Measurements from ENCODE around the gene ABCC3. TPM values are rescaled to one million over a fixed set of nuclear protein-coding genes. Genes with fewer than 3 reads are reported as not detected.

ABCC3 gene
- total RNA-seq, 3 donors from 2014 or later (not counting 1 experiment from before 2014, with no cell fraction given) = 1.6 to 13.2 (median 5.9) TPM

- Mint-ChIP-seq H3K9me3 (no peaks in the 10 kb centered on the region), H3K27ac (no peak overlapping the region), H3K4me1 (no peaks in the 10 kb centered on the region), H3K4me3 (no peak overlapping the region), H3K36me3 (no peaks in the 10 kb centered on the region), H3K27me3 (ENCODE audit: low read depth in 2 of 2) (no peaks in the 10 kb centered on the region)
- WGBS (ENCODE audit: insufficient coverage) = 93% methylated on average over 14 of the region's 14 CpGs
- Histone ChIP-seq H3K4me3 (ENCODE audit: low read length) (no peak overlapping the region), H3K36me3 (ENCODE audit: control insufficient read depth, insufficient read depth, low read length) (no peaks in the 10 kb centered on the region), H3K27ac (ENCODE audit: low read length) (no peak overlapping the region), H3K27me3 (ENCODE audit: control insufficient read depth, insufficient read depth, low read length) (no peaks in the 10 kb centered on the region), H3K4me1 (ENCODE audit: control insufficient read depth, insufficient read depth, low read length) (no peaks in the 10 kb centered on the region), H3K9me3 (ENCODE audit: control insufficient read depth, insufficient read depth, low read length) (no peaks in the 10 kb centered on the region)
- no peak for TF ChIP-seq CTCF (IDR thresholded peaks at IDR 0.05)
- no peak for DNase-seq
- intact Hi-C loops (cut with micrococcal nuclease) = no loop called here
- no peak for ATAC-seq
Observed at GRCh38 chr17:50667259-50668024, 32.8 kb downstream of the ABCC3 start.

- H3K4me1 Mint-ChIP-seq = no peaks in the 10 kb centered on the region
- no peaks in the 10 kb centered on the region for H3K27me3 Mint-ChIP-seq (ENCODE audit: low read depth in 2 of 2)
- WGBS (ENCODE audit: insufficient coverage) = 64% methylated on average over 8 of the region's 8 CpGs
- no peak for DNase-seq
- Histone ChIP-seq H3K9me3 (ENCODE audit: control insufficient read depth, insufficient read depth, low read length) (no peaks in the 10 kb centered on the region), H3K4me3 (ENCODE audit: low read length) (no peak overlapping the region), H3K27ac (ENCODE audit: low read length) (no peak overlapping the region), H3K36me3 (ENCODE audit: control insufficient read depth, insufficient read depth, low read length) (no peaks in the 10 kb centered on the region), H3K27me3 (ENCODE audit: control insufficient read depth, insufficient read depth, low read length) (no peaks in the 10 kb centered on the region), H3K4me1 (ENCODE audit: control insufficient read depth, insufficient read depth, low read length) (no peaks in the 10 kb centered on the region)
- no peak for ATAC-seq
- intact Hi-C loops (cut with micrococcal nuclease) = no loop called here
- no peaks in the 10 kb centered on the region for H3K9me3 Mint-ChIP-seq
- H3K36me3 Mint-ChIP-seq = no peaks in the 10 kb centered on the region
- no peak for TF ChIP-seq CTCF (IDR thresholded peaks at IDR 0.05)
- no peak overlapping the region for H3K27ac Mint-ChIP-seq
- H3K4me3 Mint-ChIP-seq = no peak overlapping the region
Observed at GRCh38 chr17:50668025-50668837, 33.5 kb downstream of the ABCC3 start.

- Histone ChIP-seq H3K27ac (ENCODE audit: low read length) (no peak overlapping the region), H3K9me3 (ENCODE audit: control insufficient read depth, insufficient read depth, low read length) (no peaks in the 10 kb centered on the region), H3K4me3 (ENCODE audit: low read length) (no peak overlapping the region), H3K36me3 (ENCODE audit: control insufficient read depth, insufficient read depth, low read length) (no peaks in the 10 kb centered on the region), H3K4me1 (ENCODE audit: control insufficient read depth, insufficient read depth, low read length) (no peaks in the 10 kb centered on the region), H3K27me3 (ENCODE audit: control insufficient read depth, insufficient read depth, low read length) (no peaks in the 10 kb centered on the region)
- Mint-ChIP-seq H3K4me1 (no peaks in the 10 kb centered on the region), H3K36me3 (no peaks in the 10 kb centered on the region), H3K27ac (no peak overlapping the region), H3K9me3 (no peaks in the 10 kb centered on the region), H3K4me3 (no peak overlapping the region), H3K27me3 (ENCODE audit: low read depth in 2 of 2) (no peaks in the 10 kb centered on the region)
- 89% methylated on average over 9 of the region's 9 CpGs for WGBS (ENCODE audit: insufficient coverage)
- intact Hi-C loops (cut with micrococcal nuclease) = no loop called here
- TF ChIP-seq CTCF (IDR thresholded peaks at IDR 0.05) = no peak
- no peak for ATAC-seq
- DNase-seq = no peak
Observed at GRCh38 chr17:50668838-50669581, 34.3 kb downstream of the ABCC3 start.
